GM12875 (cell line): Measurements from ENCODE around the gene KCNG2.

Source experiments
- H3K4me3 ChIP-seq: one replicate; pipeline ENCODE4 v1.5.1; 2011; ENCODE audit warnings: low read depth, low read length, control low read depth
- CTCF ChIP-seq: IDR thresholded peaks from 2 replicates; pipeline ENCODE4 v1.5.1; 2011; ENCODE audit warnings: low read depth, mild to moderate bottlenecking, control low read depth, inconsistent platforms, low read length, moderate library complexity, borderline replicate concordance; ENCODE audit not compliant: insufficient read depth

The KCNG2 gene

GRCh38 chr18:79844999-79845563 is 47.3 kb downstream of the KCNG2 start:
- TF ChIP-seq CTCF = no peak
- H3K4me3 ChIP-seq = no peak overlapping the region

- H3K4me3 ChIP-seq = no peak overlapping the region
- no peak for TF ChIP-seq CTCF
Measured at GRCh38 chr18:79846936-79847557, 49.3 kb downstream of the KCNG2 start.

GRCh38 chr18:79847606-79848293 is 50.0 kb downstream of the KCNG2 start:
- no peak overlapping the region for H3K4me3 ChIP-seq
- TF ChIP-seq CTCF = no peak

- TF ChIP-seq CTCF = no peak
- no peak overlapping the region for H3K4me3 ChIP-seq
Measured at GRCh38 chr18:79848294-79848578, 50.5 kb downstream of the KCNG2 start.

GRCh38 chr18:79848579-79849327 is 51.0 kb downstream of the KCNG2 start:
- no peak overlapping the region for H3K4me3 ChIP-seq
- no peak for TF ChIP-seq CTCF

- TF ChIP-seq CTCF = no peak
- no peak overlapping the region for H3K4me3 ChIP-seq
Measured at GRCh38 chr18:79849328-79850207, 51.8 kb downstream of the KCNG2 start.
